Left colon (tissue), 2 donors: ENCODE measurements around the gene GREB1L. TPM values are rescaled to one million over a fixed set of nuclear protein-coding genes. Genes with fewer than 3 reads are reported as not detected.
"Not testable (repeated sequence)": the region's sequence is repeated elsewhere in the genome, so short reads cannot be mapped to it uniquely, and the experiment has no call there.

Experiments used
- ATAC-seq: fragments of 200-7000 bp; cut with Tn5 transposase; one replicate; pipeline ENCODE4 v1.9.1; 2020; ENCODE audit warnings: mild to moderate bottlenecking, moderate library complexity
- DNase-seq, 2 donors: peaks; one replicate each; pipeline ENCODE4 v3.0.0-alpha.2; 2020
- intact Hi-C, 2 donors: fragments of 100-400 bp; cut with DNase I in 1 of 2; cut with micrococcal nuclease in 1 of 2; formaldehyde crosslinking; loops; one replicate each; pipeline versions ENCODE4 v1.11.2 to v1.14.0; 2022; cut with DNase I, micrococcal nuclease
- total RNA-seq, 2 donors: library from RNA; stranded (reverse); fragmentation: NEBNext Ultra II Directional; extraction: Animal tissue kit (Norgen Biotek cat#: 25700); gene quantifications; one replicate each; pipeline ENCODE4 v1.2.1, GENCODE V29; 2021
- donor health status: DM: no; HTN: no; CAD: no.
- donor health status: DM: yes; HTN: yes; CAD: no.

The GREB1L gene
- total RNA-seq, 2 donors from 2014 or later, result 0.28 TPM; not detected in 1

DNA sequence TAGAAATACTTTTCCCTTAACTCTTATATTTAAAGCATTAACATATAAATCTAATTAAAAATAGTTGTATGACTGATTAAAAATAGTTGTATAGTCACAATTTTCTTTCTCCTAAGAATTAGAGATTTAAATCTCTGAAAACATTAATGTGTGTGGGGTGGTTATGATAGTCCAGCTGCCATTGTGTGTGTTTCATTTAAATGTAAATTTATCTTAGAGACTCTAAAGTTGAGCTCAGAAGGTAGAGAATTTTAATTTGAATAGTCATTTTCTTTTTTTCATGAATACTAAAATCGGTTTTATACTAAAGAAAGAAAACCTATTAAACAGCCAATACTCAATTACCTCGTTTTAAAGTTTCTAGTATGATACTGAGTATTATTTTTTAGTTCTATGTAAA, 18.6 kb downstream of the GREB1L start:
- no peak for DNase-seq
- no peak for ATAC-seq

DNA sequence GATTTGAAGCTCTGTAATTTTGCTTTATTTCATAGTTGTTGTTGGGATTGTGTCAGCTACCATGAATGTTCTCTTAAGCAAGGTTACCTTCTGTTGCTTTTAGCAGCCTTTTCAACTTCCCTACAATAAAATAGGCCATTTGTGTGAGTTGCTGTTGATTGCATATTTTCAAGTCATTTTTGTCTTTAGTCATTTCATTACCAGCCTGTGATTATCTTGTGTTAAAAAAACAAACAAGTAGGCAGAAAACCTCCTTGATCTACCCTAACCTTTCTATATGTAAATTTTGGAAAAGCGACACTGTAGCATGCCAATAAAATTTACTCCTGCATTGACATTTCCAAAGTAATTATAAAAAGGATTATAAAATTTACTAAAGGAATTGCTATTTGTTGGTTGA, 19.3 kb downstream of the GREB1L start:
- intact Hi-C loops, result no loop called here
- DNase-seq (no peak), ATAC-seq (no peak)

More for the DNA sequence above, 18.6 kb downstream of the GREB1L start:
- intact Hi-C loops, result no loop called here

DNA sequence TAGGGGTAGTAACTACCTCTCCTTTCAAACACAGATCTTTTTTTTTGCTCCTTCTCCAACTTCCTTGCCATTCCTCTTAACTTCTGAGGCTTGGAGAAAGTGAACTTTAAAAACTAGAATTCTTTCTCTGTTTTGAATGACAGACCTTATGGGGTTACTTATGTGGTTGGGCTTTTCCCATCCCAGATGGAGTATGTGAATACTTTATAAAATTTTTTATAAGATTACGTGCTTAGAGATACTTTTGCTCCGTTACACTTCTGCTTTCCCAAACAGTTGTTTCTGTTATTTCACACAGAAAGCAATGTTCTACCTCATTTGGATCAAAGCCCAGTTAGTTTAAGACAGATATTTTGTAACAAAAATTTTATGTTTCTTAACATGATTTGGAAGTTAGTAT, 20.2 kb downstream of the GREB1L start:
- intact Hi-C loops, result no loop called here
- ATAC-seq (no peak), DNase-seq (no peak)

DNA sequence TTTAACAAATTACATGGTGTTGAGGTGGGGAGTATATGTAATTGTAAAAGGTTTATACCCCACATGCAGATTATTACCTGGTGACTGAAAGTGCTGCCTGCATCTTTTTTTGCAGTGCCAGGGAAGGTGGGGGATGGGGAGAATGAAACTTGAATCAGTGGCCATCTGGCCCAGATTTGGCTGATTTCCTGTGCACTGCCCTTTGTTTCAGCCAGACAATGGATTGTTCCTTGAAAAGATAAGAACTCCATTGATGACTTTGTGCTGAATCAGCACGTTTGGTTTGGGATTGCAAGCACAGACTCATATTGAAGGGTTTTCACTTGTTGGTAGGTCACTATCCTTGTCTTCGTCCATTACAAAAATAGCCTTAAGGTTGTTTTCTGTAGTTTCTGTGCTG, 20.9 kb downstream of the GREB1L start:
- DNase-seq (no peak), ATAC-seq (no peak)
- intact Hi-C loops, result no loop called here

DNA sequence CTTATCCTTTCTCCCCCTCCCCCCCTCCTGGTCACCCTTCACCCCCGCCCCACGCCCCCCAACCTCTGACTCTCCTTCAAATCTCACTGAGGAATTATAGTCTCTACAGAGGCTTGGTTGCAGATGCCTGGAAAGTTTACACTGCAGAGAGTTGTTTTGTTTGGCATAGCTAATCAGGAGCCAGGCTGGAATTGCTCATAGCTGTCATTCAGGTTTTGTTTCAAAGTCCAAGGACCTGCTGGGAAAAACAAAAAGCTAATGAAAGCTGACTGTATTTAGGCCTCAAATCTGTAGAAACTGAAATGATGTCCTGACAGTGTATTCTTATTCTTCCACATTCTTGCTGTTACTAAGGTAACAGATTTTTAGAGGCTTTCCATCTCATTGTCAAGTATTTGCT, 22.6 kb downstream of the GREB1L start:
- intact Hi-C loops, result no loop called here
- DNase-seq (no peak), ATAC-seq (peak; percentile 78)

DNA sequence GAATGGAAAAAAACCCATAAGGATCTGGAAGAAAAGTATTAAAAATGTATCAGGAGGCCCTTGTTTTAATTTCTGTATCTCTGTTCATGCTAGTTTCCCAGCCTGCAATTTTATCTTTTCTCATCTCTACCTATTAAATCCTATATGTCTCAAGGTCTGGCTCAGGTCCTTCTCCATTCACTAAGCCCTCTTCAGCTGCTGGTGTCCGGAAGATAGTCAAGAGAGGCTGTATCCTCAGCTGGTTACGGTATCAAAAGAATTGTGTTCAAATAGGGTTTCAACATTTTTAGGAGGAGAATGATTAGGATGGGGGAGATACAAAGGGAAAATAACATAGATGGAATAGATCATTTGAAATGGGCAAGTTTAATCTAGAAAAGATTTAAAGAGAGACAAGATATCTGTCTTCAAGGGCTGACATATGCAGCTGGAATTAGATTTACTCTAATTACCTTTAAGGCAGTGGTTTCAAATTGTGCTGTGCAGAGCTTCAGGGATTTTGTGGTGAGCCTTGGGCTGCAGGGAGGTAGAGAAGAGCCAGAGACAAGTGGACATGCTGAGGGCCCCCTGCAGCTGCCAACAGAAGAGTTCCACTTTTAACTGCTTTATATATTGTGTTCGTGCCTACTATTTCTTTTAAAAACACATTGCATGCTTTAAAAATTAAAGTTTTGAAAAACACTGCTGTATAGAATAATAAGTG, 24.1 kb downstream of the GREB1L start:
- intact Hi-C loops, result no loop called here

DNA sequence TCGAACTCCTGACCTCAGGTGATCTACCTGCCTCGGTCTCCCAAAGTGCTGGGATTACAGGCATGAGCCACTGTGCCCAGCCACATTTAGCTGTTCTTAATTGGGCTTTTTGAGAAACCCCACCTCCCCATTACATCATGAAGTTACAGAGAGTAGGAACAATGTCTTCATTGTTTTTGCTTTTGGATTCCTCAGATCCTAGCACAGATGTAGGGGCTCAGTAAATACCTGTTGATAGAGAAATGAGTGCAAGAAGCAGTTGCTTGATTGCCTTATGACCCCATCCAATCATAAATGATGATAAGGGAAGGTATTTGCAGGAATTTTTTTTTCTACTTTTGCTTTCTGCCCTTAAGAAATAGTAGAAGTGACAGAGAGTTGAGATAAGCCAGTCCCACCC, 25.4 kb downstream of the GREB1L start:
- intact Hi-C loops, result no loop called here
- DNase-seq, result no peak
- peak; percentile 20 for ATAC-seq

More for the DNA sequence above, 24.1 kb downstream of the GREB1L start:
- DNase-seq (no peak), ATAC-seq (no peak)

DNA sequence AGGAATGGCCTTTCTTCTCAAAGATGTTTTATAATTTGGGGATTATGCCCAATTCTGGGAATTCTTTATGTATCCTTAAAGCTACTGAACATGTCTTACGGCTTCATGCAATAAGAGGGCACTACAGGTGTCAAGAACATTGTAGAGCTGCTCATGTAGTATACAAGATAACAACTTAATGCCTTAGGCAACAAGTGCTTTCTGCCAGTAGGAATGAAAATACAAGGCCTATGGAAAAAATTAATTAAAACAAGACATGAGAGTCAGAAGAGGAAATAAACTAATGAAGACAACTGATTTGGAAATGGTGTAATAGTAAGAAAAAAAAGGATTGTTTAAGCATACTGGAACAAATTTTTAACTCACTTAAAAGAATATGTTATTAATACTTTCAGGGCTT, 27.3 kb downstream of the GREB1L start:
- intact Hi-C loops, result no loop called here
- ATAC-seq, result no peak
- DNase-seq, result no peak

DNA sequence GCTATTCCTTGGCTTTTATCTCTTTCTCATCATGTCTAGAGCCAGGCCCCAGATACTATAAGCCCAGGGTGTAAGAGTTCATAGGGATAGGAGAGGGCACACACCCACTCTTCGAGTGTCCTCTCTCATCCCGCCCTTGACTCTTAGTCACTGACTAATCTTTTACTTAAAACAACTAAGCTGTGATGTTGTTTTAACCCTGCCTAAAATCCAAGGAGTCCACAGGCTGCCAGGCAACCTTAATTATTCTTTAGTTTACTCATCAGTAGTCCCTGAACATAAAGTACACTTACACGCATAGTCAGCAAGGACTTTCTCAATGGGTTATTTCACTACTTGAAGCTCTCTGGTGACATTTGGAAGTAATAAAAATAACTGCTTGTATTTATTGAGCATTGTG, 28.4 kb downstream of the GREB1L start:
- DNase-seq (no peak), ATAC-seq (no peak)

DNA sequence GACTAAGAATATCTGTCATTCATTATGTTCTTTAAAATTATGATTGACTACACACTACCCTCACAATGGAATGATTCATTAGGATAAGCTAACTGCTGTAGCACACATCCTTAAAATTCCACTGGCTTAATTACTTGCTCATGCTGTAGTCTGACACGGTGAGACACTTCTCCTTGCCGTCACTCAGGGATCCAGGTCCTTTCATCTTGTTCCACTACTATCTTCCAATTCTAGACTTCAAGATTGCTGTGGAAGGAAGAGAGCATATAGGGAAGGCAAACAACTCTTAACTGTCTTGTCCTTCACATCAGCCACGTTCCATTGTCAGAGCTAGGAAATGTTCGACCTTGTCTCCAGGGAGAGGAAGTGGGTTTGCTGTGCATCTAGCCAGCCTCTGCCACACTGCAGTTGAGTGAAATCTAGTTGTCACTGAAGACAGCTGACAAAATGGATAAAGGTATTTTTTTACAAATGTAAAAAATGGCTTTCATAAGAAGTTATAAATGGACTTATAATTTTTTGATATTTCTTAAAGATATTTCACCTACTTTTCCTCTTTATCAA, 30.1 kb downstream of the GREB1L start:
- no peak for DNase-seq
- ATAC-seq, result no peak
- intact Hi-C loops, result no loop called here

More for the DNA sequence above, 28.4 kb downstream of the GREB1L start:
- intact Hi-C loops, result no loop called here

DNA sequence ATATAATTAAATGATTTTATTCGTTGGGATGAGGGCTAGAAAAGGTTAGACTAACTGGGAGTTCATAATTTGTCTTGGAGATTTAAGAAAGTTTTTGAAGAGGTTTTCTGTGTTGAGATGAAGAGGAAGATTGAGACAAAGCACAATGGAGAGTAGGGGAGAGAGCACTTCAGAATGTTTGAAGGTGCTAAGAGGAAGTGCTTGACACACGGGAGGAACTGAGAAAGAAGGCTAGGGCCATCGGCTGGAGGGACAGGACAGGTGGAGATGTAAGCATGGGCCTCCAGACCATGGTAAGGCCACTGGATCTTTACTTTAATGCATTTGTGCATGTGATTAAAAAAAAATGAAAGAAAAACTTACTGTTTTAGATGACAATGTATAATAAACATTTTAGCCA, 31.5 kb downstream of the GREB1L start:
- ATAC-seq (no peak), DNase-seq (no peak)
- intact Hi-C loops, result no loop called here

DNA sequence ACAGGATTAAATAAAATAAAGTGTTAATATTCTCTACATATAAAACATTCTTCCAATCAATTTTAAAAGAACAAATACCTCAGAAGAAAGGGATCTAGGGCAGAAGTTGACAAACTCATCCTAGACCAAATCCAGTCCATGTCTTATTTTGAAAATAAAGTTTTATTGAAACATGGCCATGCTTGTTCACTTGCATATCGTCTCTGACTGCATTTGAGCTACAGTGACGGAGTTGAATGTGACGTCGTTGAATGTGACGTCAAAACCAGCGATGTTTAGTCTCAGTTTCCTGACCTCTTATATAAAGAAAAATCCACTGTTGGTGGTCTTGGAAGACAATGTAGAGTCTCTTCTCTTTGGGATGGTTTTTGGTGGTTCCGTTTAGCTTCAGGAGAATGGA, 33.6 kb downstream of the GREB1L start:
- no peak for ATAC-seq
- intact Hi-C loops, result no loop called here
- no peak for DNase-seq

DNA sequence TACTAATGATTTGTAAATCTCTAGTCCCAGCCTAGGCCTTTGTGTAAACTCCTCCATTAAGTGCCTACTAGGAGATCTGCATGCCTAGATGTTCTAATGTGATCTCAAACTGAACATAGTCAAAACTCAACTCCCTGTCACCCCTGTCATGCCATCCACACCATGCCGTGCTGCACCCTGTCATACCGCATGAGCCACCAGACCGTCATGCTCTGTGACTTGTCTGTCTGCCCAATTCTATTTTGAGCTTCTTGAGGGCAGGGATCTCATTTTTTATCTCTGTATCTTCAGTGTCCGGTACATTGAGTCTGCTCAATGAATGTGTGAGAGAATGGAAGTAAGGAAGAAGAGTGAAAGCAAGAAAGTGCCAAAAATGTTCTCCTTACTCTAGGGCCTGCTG, 35.5 kb downstream of the GREB1L start:
- intact Hi-C loops, result no loop called here
- ATAC-seq, result no peak
- DNase-seq, result no peak

DNA sequence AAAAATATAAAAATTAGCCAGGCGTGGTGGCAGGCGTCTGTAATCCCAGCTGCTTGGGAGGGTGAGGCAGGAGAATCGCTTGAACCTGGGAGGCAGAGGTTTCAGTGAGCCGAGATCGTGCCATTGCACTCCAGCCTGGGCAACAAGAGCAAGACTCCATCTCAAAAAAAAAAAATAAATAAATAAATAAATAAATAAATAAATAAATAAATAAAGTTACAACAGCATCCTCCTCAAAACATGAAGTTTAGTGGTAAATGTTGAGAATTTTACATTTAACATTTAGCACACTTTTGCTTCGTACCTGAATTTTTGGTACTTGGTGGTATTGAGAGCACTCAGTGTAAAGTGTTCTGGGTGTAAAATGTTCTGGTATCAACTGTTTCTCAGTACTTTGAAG, 36.2 kb downstream of the GREB1L start:
- intact Hi-C loops, ATAC-seq, DNase-seq: not testable (repeated sequence)

DNA sequence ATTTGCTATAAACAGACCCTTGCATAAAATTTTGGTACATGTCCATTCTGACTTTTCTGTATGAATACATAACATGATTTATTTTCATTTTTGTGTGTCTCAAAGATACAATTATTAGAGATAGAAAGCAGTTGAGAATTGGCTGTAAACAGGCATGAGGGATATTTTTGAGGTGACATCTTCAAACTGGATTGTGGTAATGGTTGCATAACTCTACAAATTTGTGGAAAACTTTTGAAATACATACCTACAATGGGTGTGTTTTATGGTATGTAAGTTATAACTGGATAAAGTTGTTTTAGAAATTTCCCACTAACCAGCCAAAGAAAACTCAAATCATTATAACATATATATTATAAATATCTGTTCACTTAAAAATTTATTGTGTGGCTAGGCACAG, 39.6 kb downstream of the GREB1L start:
- intact Hi-C loops, result no loop called here
- ATAC-seq (no peak), DNase-seq (no peak)

DNA sequence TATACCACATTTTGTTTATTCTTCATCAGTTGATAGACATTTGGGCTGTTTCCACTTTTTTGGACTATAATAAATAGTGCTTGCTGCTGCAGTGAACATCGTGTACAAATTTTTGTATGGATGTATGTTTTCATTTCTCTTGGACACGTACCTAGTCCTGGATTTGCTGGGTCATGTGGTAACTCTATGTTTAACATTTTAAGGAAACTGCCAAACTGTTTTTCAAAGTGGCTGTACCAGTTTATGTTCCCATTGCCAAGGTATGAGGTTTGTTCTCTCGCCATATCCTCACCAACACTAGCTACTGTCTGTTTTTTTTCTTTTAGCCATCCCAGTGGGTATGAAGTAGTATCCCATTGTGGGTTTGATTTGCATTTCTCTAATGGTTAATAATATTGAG, 42.5 kb downstream of the GREB1L start:
- ATAC-seq (no peak), DNase-seq (no peak)
- intact Hi-C loops, result no loop called here

DNA sequence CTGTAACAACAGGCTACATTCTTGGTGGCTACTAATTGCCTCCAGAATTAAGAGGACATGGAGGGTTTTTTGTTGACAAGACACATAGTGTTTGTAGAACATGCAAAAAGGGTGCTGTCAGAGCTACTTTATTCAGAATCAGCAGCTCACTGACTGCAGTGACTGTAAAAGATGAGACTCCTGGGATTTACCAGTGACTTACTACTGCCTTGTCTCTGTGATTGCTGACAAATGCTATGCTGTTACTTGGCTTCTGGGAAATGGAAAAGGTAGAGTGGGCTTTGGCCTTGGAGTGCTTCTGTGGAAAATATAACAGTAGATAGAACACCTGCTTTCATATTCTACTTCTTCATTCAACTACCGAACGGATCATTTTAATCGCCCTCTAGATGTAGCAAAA, 47.8 kb downstream of the GREB1L start:
- DNase-seq (no peak), ATAC-seq (no peak)
- intact Hi-C loops, result no loop called here

DNA sequence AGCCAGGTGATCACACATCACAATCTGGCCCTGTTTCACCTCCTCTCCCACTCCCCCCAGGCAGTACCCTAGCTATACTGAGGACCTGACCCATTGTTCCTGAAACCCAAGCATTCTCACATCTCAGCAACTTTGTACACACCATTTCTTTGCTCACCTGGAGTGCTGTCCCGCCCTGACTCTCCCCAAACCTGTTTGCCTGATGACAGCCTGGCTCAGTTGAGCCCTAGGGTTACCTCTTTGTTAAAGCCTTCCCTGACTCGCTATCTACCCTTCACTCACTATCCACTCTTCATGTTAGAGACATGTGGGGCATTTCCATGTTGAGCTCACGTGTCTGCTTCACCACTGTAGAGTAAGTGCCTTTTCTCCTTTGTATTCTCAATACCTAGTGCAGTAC, 49.1 kb downstream of the GREB1L start:
- DNase-seq, result no peak
- intact Hi-C loops, result no loop called here
- ATAC-seq, result no peak

DNA sequence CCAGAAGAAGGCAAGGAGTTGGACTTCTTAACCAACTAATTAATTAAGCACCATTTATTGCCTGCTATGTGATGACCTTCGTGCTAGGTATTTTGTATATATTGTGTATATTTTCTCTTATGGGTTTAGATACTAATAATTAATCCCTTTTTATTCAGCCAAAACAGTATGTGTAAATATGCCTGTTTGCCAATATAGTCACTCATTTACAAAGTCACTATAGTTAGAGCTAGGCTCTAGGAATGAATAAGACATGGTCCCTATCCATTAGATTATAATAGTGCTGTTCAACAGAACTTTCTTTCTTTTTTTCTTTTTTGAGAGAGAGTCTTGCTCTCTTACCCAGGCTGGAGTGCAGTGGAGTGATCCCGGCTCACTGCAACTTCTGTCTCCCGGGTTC, 51.4 kb downstream of the GREB1L start:
- intact Hi-C loops, result no loop called here
- ATAC-seq (no peak), DNase-seq (no peak)

DNA sequence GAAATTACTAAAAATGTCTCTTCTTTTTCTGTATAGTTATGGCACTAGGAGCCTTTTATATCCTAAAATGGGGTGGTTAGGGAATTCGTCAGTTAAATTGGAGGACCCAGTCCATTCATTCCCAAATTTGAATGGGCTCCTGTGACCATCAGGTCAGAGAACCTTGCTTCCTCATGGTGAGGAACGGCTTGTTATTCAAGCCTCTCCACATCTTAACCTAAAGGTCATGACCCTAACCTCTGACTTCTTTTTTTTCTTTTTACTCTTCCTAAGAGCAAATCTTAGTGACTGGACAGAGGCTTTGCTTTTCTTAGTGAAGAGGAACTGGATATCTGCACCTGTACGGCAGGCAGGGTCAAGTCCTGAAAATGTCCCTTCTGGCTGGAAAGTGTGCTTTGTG, 53.1 kb downstream of the GREB1L start:
- DNase-seq (no peak), ATAC-seq (no peak)
- intact Hi-C loops, result no loop called here

DNA sequence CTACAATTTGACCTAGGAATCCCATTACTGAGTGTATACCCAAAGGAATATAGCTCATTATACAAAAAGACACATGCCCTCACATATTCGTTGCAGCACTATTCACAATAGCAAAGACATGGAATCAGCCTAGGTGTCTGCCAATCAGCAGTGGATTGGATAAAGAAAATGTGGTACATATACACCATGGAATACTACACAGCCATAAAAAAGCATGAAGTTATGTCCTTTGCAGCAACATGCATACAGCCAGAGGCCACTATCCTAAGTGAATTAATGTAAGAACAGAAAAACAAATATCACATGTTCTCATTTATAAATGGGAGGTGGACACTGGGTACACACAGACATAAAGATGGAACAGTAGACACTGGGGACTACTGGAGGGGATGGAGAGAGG, 54.0 kb downstream of the GREB1L start:
- intact Hi-C loops, result no loop called here
- no peak for DNase-seq
- no peak for ATAC-seq
